DMS79 treated with DMSO at 0.1 percent for 48 hours (cell line): Measurements from ENCODE around the gene NR2F1-AS1.
A peak's percentile ranks its signal among the peaks of the same experiment; 100 is the strongest.

ENCODE experiments used
- DNase-seq: peaks from one replicate; lab custom pipeline; 2025; lab: John Stamatoyannopoulos, UW

NR2F1-AS1 gene

GRCh38 chr5:93603078-93603792 is 22.2 kb upstream of the NR2F1-AS1 start:
- DNase-seq = no peak

- DNase-seq = no peak
These were observed 21.4 kb upstream of the NR2F1-AS1 start for GRCh38 chr5:93602241-93603077.

- no peak for DNase-seq
These were observed 20.8 kb upstream of the NR2F1-AS1 start for GRCh38 chr5:93601802-93602155.

- DNase-seq = no peak
These were observed 20.2 kb upstream of the NR2F1-AS1 start for GRCh38 chr5:93601071-93601801.

- DNase-seq = no peak
These were observed 19.5 kb upstream of the NR2F1-AS1 start for GRCh38 chr5:93600409-93601070.

GRCh38 chr5:93599399-93600120 is 18.5 kb upstream of the NR2F1-AS1 start:
- no peak for DNase-seq

GRCh38 chr5:93599001-93599379 is 18.0 kb upstream of the NR2F1-AS1 start:
- no peak for DNase-seq

- DNase-seq = no peak
These were observed 17.3 kb upstream of the NR2F1-AS1 start for GRCh38 chr5:93598091-93599000.

GRCh38 chr5:93596676-93597490 is 15.9 kb upstream of the NR2F1-AS1 start:
- DNase-seq = no peak

- DNase-seq = no peak
These were observed 15.3 kb upstream of the NR2F1-AS1 start for GRCh38 chr5:93596310-93596675.

- no peak for DNase-seq
These were observed 14.6 kb upstream of the NR2F1-AS1 start for GRCh38 chr5:93595420-93596147.

GRCh38 chr5:93594591-93595419 is 13.8 kb upstream of the NR2F1-AS1 start:
- no peak for DNase-seq

- DNase-seq = no peak
These were observed 12.6 kb upstream of the NR2F1-AS1 start for GRCh38 chr5:93593476-93594131.

- no peak for DNase-seq
These were observed 11.9 kb upstream of the NR2F1-AS1 start for GRCh38 chr5:93592883-93593282.

GRCh38 chr5:93591323-93591945 is 10.4 kb upstream of the NR2F1-AS1 start:
- no peak for DNase-seq

GRCh38 chr5:93590493-93590892 is 9.5 kb upstream of the NR2F1-AS1 start:
- no peak for DNase-seq

- peak; percentile 18 for DNase-seq
These were observed 8.8 kb upstream of the NR2F1-AS1 start for GRCh38 chr5:93589829-93590215.
